Astrocyte (in vitro differentiated cells and primary cell): ENCODE results near the gene ERF. TPM values are rescaled to one million over a fixed set of nuclear protein-coding genes. Genes with fewer than 3 reads are reported as not detected.

Source experiments
- DNase-seq: peaks from one replicate; pipeline ENCODE4 v3.0.0-alpha.2; 2010; ENCODE audit warnings: low read depth
- FAIRE-seq: peaks from 2 replicates; lab custom pipeline; 2011; peaks lifted over from hg19 to GRCh38; lab: Jason Lieb, UNC
- H2AFZ ChIP-seq: 2 replicates; pipeline ENCODE4 v1.6.0; 2012; ENCODE audit warnings: low read depth, low read length, inconsistent platforms
- H3K27ac ChIP-seq: 2 replicates; pipeline ENCODE4 v1.5.1; 2011; ENCODE audit warnings: low read depth, low read length, inconsistent platforms
- H3K27me3 ChIP-seq: 2 replicates; pipeline ENCODE4 v1.6.0; 2011; ENCODE audit warnings: low read length, inconsistent platforms; ENCODE audit not compliant: insufficient read depth
- H3K36me3 ChIP-seq: 2 replicates; pipeline ENCODE4 v1.5.1; 2011; ENCODE audit warnings: low read length, inconsistent platforms; ENCODE audit not compliant: insufficient read depth
- H3K4me1 ChIP-seq: 2 replicates; pipeline ENCODE4 v1.5.1; 2011; ENCODE audit warnings: low read length, inconsistent platforms; ENCODE audit not compliant: insufficient read depth
- H3K4me2 ChIP-seq: 2 replicates; pipeline ENCODE4 v1.6.0; 2012; ENCODE audit warnings: low read length, inconsistent platforms
- H3K4me3 ChIP-seq: 2 replicates; pipeline ENCODE4 v1.5.1; 2011; ENCODE audit warnings: low read depth, mild to moderate bottlenecking, low read length, inconsistent platforms; ENCODE audit not compliant: insufficient read depth
- H3K79me2 ChIP-seq: 2 replicates; pipeline ENCODE4 v1.6.0; 2012; ENCODE audit warnings: mild to moderate bottlenecking, low read length, inconsistent platforms; ENCODE audit not compliant: insufficient read depth
- H3K9ac ChIP-seq: 2 replicates; pipeline ENCODE4 v1.6.0; 2012; ENCODE audit warnings: mild to moderate bottlenecking, low read length, inconsistent platforms
- H3K9me3 ChIP-seq: 2 replicates; pipeline ENCODE4 v1.5.1; 2012; ENCODE audit warnings: low read depth, mild to moderate bottlenecking, low read length, inconsistent platforms; ENCODE audit not compliant: insufficient read depth
- H4K20me1 ChIP-seq: 2 replicates; pipeline ENCODE4 v1.6.0; 2012; ENCODE audit warnings: low read length, inconsistent platforms; ENCODE audit not compliant: insufficient read depth
- H3K27ac Mint-ChIP-seq: one replicate; pipeline ENCODE4 v1.8.0; 2021; ENCODE audit warnings: mild to moderate bottlenecking, mixed read lengths; ENCODE audit not compliant: unreplicated experiment
- H3K27me3 Mint-ChIP-seq: one replicate; pipeline ENCODE4 v1.8.0; 2021; ENCODE audit warnings: low read depth, mixed read lengths; ENCODE audit not compliant: unreplicated experiment
- H3K36me3 Mint-ChIP-seq: one replicate; pipeline ENCODE4 v1.8.0; 2021; ENCODE audit warnings: low read depth, mixed read lengths; ENCODE audit not compliant: unreplicated experiment
- H3K4me1 Mint-ChIP-seq: one replicate; pipeline ENCODE4 v1.8.0; 2021; ENCODE audit warnings: low read depth, mixed read lengths; ENCODE audit not compliant: unreplicated experiment
- H3K4me3 Mint-ChIP-seq: one replicate; pipeline ENCODE4 v1.8.0; 2021; ENCODE audit warnings: mild to moderate bottlenecking, moderate library complexity, mixed read lengths; ENCODE audit not compliant: unreplicated experiment
- H3K9me3 Mint-ChIP-seq: one replicate; pipeline ENCODE4 v1.8.0; 2021; ENCODE audit warnings: mild to moderate bottlenecking, mixed read lengths; ENCODE audit not compliant: unreplicated experiment
- EZH2 ChIP-seq: IDR thresholded peaks from 2 replicates; pipeline ENCODE4 v1.6.1; 2012; ENCODE audit warnings: mild to moderate bottlenecking, low read length, inconsistent platforms; ENCODE audit not compliant: insufficient read depth
- total RNA-seq: library from RNA; stranded (reverse); gene quantifications from 2 replicates; pipeline ENCODE4 v1.2.1, GENCODE V29; 2021
- TF ChIP-seq, protein P1 (sequence below): IDR thresholded peaks from 2 replicates; pipeline ENCODE4 v1.5.1; 2011; ENCODE audit warnings: low read depth, mild to moderate bottlenecking, inconsistent platforms, low read length, moderate library complexity; ENCODE audit not compliant: insufficient read depth

Gene ERF
- total RNA-seq, 1 donor from 2014 or later = 108 TPM

DNA sequence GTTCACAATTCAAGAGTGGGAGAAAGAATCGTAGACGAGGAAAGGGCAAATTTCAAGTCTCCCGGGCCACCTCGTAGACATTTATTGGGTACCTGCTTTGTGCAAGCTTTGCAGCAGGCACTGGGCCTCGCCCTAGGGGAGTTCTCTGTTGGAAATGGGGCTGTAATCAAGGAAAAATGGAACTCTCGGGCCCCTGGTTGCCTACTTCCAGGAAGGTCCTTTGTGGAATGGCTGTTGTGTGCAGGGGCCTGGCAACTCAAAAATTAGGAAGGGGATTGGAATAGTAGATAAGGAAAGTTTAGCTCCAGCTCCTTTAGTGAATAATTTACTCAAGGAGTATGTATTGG is 34.2 kb downstream of the ERF start:
- Histone ChIP-seq H3K4me1 (peaks cover 29% of the 10 kb centered on the region), H3K27ac (peak overlapping the region; percentile 87), H3K9ac (peak overlapping the region; percentile 93), H3K79me2 (peaks cover 75% of the 10 kb centered on the region), H4K20me1 (peaks cover 46% of the 10 kb centered on the region), H3K36me3 (peaks cover 9% of the 10 kb centered on the region), H3K4me3 (peak overlapping the region; percentile 84), H3K9me3 (peaks cover 2% of the 10 kb centered on the region), H3K4me2 (peak overlapping the region; percentile 92), H2AFZ (peak overlapping the region; percentile 73), H3K27me3 (no peaks in the 10 kb centered on the region)
- TF ChIP-seq, protein P1, sequence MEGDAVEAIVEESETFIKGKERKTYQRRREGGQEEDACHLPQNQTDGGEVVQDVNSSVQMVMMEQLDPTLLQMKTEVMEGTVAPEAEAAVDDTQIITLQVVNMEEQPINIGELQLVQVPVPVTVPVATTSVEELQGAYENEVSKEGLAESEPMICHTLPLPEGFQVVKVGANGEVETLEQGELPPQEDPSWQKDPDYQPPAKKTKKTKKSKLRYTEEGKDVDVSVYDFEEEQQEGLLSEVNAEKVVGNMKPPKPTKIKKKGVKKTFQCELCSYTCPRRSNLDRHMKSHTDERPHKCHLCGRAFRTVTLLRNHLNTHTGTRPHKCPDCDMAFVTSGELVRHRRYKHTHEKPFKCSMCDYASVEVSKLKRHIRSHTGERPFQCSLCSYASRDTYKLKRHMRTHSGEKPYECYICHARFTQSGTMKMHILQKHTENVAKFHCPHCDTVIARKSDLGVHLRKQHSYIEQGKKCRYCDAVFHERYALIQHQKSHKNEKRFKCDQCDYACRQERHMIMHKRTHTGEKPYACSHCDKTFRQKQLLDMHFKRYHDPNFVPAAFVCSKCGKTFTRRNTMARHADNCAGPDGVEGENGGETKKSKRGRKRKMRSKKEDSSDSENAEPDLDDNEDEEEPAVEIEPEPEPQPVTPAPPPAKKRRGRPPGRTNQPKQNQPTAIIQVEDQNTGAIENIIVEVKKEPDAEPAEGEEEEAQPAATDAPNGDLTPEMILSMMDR = no peak
- TF ChIP-seq EZH2 = no peak
- Mint-ChIP-seq H3K4me3 (peak overlapping the region; percentile 98), H3K4me1 (peaks cover 28% of the 10 kb centered on the region), H3K9me3 (peaks cover 4% of the 10 kb centered on the region), H3K27ac (peak overlapping the region; percentile 97), H3K36me3 (peaks cover 16% of the 10 kb centered on the region), H3K27me3 (no peaks in the 10 kb centered on the region)
- no peak for DNase-seq
- no peak for FAIRE-seq

DNA sequence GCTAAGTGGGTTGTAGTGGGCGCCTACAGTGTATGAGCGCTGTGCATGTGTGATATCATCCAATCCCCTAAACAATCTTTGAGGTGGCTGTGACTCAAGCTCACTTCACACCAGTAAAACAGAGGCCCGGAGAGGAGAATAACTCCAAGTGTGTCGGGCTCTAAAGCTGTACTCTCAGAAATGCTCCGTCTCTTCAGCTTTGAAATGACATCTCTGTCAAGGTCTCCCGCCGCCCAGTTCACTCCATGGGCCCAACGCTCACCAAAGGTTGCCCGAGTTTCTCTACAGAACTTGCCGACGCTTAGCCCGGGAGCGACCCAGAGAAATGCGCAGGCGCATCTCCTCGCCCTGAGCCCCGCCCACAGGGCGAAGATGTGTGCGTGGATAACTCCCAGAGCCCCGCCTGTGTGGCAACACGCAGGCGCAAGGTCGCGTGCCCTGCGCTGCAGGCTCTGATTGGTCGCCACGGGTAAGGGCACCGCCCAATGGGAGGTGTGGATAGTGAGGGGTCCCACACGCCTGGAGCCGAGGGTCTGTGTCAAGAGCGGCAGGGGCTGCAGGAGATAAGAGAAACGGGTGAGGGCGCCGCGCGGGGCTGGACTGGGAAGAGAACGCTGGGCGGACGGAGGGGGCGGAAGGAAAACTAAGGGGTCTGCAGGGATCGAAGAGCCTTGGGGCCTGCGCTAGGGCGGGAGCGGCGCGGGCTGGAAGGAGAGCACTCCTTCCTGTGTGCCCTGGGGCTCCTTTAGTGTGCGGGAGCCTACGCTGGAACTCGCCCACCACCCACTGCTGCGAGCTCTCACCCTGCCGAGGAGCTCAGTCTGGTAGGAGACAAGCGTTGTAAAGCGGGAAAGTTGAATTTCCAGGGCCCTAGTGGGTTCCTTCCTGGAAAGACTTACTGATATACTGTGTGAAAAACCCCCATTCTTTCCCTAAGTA is 34.8 kb downstream of the ERF start, which contains the start of gene ZNF526:
ZNF526 (plus strand) TSS at position 501 of the 939 bp plus-strand sequence. CDS start 4,092 bp downstream, outside the sequence.
- Mint-ChIP-seq H3K4me1 (peaks cover 28% of the 10 kb centered on the region), H3K4me3 (peak within 1 kb of the TSS; percentile 98), H3K9me3 (peaks cover 4% of the 10 kb centered on the region), H3K27me3 (no peaks in the 10 kb centered on the region), H3K36me3 (peaks cover 19% of the 10 kb centered on the region), H3K27ac (peak within 1 kb of the TSS; percentile 97)
- TF ChIP-seq EZH2 = no peak
- TF ChIP-seq, protein P1 = no peak
- FAIRE-seq (no peak), DNase-seq (peak; percentile 89)
- peaks cover 46% of the 10 kb centered on the region for H4K20me1 ChIP-seq
- peaks cover 75% of the 10 kb centered on the region for H3K79me2 ChIP-seq
- H3K4me3 ChIP-seq = peak within 1 kb of the TSS; percentile 84
- peak within 1 kb of the TSS; percentile 73 for H2AFZ ChIP-seq
- peak within 1 kb of the TSS; percentile 92 for H3K4me2 ChIP-seq
- H3K9me3 ChIP-seq = peaks cover 2% of the 10 kb centered on the region
- H3K36me3 ChIP-seq = peaks cover 9% of the 10 kb centered on the region
- H3K27me3 ChIP-seq = no peaks in the 10 kb centered on the region
- peak within 1 kb of the TSS; percentile 87 for H3K27ac ChIP-seq
- H3K9ac ChIP-seq = peak within 1 kb of the TSS; percentile 93
- peaks cover 31% of the 10 kb centered on the region for H3K4me1 ChIP-seq
